A204.1 (cell line): ENCODE results near the gene SFRP5.

Source experiments
- FAIRE-seq: peaks from 2 replicates; lab custom pipeline; 2012; peaks lifted over from hg19 to GRCh38; lab: Jason Lieb, UNC

Gene SFRP5

GRCh38 chr10:97785731-97786130 lies 13.9 kb upstream of the SFRP5 start:
- no peak for FAIRE-seq

- no peak for FAIRE-seq
These were observed 13.4 kb upstream of the SFRP5 start for GRCh38 chr10:97785231-97785630.

- FAIRE-seq = no peak
These were observed 12.5 kb upstream of the SFRP5 start for GRCh38 chr10:97784200-97784810.

GRCh38 chr10:97782455-97783228 lies 10.8 kb upstream of the SFRP5 start:
- no peak for FAIRE-seq

GRCh38 chr10:97781618-97782331 lies 10.0 kb upstream of the SFRP5 start:
- no peak for FAIRE-seq

- FAIRE-seq = no peak
These were observed 9.2 kb upstream of the SFRP5 start for GRCh38 chr10:97780841-97781617.

- FAIRE-seq = no peak
These were observed 8.2 kb upstream of the SFRP5 start for GRCh38 chr10:97779975-97780374.

GRCh38 chr10:97779492-97779891 lies 7.7 kb upstream of the SFRP5 start:
- FAIRE-seq = no peak

GRCh38 chr10:97778452-97779302 lies 6.9 kb upstream of the SFRP5 start:
- FAIRE-seq = no peak

GRCh38 chr10:97777143-97777542 lies 5.3 kb upstream of the SFRP5 start:
- FAIRE-seq = no peak

- FAIRE-seq = no peak
These were observed 3.1 kb upstream of the SFRP5 start for GRCh38 chr10:97774811-97775294.

GRCh38 chr10:97773096-97773495 lies 1.3 kb upstream of the SFRP5 start:
- no peak for FAIRE-seq

- FAIRE-seq = no peak
These were observed 526 bp downstream of the SFRP5 start for GRCh38 chr10:97771055-97771891.

GRCh38 chr10:97770255-97770654 lies 1.5 kb downstream of the SFRP5 start:
- no peak for FAIRE-seq

GRCh38 chr10:97768322-97769315 lies 3.2 kb downstream of the SFRP5 start:
- no peak for FAIRE-seq

- no peak for FAIRE-seq
These were observed 4.5 kb downstream of the SFRP5 start for GRCh38 chr10:97766996-97767924.

- no peak for FAIRE-seq
These were observed 5.5 kb downstream of the SFRP5 start for GRCh38 chr10:97766106-97766810.
